Head of caudate nucleus (tissue), 42 donors: ENCODE results near the gene CCL13.
"Not testable (repeated sequence)": the region's sequence is repeated elsewhere in the genome, so short reads cannot be mapped to it uniquely, and the experiment has no call there.

Source experiments
- DNase-seq, 42 donors: peaks; one replicate each; pipeline versions ENCODE4 v3.0.0 to v3.0.0-alpha.2; 2020 to 2021; ENCODE audit warnings: mixed read lengths in 7 of 42
- intact Hi-C: fragments of 100-400 bp; cut with DNase I; formaldehyde crosslinking; loops from one replicate; pipeline ENCODE4 v1.15.0; 2022

The CCL13 gene

DNA sequence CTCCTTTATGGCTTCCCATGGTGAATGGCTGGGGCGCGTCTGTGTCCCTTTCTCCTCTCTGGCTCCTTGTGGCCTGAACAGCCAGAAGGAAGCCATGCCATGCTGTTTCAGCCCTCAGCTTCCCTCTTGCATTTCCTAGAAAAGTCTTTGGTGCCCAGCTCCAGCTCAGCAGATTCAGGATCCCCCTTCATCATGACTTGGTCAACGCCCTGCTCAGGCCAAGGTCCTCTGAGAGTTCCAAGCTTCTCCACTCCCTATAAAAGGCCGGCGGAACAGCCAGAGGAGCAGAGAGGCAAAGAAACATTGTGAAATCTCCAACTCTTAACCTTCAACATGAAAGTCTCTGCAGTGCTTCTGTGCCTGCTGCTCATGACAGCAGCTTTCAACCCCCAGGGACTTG is at the start of gene CCL13:
Gene CCL13 (plus strand): TSS at position 287 of the 400 bp plus-strand sequence. CDS start 47 bp downstream, at position 334.
- intact Hi-C loops: no loop called here
- DNase-seq: no peak

DNA sequence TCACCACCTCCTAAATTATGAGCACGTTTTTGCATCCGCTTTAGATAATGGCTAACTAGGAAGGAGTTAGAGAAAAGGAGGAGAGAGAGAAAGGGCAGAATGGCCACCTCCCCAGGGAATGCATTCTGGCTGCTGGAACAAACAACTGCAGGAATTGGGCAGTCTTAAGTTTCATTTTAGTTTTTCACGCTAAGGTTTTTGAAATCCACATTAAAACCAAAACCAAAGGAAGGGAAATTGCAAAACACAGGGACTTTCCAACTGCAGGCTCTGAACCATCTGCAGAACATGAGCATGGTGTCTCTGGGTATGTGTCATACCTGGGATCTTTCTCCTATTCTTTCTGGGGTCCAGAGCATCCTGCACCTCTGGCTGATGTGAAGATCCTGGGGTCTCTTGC is 49.2 kb upstream of the CCL13 start:
- no peak for DNase-seq
- intact Hi-C loops: no loop called here

DNA sequence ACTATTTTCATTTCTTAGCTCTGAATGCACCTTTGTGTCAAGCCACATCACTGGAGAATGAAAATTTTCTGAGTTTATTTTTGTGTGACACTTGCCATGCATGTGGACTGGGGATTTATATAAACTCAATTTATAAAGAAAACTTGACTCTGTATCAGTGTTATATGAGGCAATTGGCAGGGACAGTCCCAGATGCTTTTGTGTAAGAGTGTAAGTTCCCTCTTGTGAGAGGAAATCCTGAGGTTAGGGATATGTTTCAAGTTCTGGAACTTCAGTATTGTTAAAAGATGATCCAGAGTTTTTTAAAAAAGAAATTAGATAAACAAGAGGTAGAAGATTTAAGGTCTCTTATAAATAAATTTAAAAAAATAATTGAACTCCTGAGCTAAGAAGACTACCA is 47.9 kb upstream of the CCL13 start:
- intact Hi-C loops: no loop called here
- no peak for DNase-seq

DNA sequence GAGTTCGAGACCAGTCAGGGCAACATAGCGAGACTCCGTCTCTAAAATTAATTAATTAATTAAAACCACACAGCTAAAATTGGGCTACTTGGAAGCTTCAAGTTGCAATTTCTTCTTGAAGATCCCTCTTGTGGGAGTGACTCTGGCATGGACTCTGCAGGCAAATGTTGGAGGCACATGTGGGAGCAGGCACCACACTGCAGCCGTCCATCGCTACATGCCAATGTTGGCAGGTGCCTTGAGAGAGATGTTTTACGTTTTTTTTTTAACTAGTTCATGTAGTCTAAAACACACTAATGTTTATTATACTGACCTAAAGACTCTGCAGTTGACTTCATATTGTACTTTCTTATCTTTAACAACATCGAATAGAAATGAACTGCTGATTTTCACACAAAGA is 45.0 kb upstream of the CCL13 start:
- DNase-seq: no peak
- intact Hi-C loops: no loop called here

DNA sequence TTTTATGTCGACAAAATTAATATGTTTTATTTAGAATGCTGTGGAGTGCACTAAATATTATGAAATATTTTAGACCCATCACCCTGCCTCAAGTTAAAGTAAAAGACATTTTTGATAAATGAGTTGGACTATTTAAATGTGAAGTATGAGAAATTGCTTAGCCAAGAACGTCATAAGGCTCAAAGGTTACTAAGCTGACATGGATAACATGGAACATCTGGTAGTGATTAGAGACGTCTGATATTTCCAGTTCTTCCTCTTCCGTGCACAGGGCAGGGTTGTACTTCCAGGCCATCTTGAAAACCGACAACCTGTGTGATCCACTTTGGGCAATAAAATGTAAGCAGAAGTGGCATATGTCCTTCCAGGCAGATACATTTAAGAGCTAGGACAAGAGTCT is 44.2 kb upstream of the CCL13 start:
- intact Hi-C loops: no loop called here
- no peak for DNase-seq

GRCh38 chr17:34313164-34313563 is 43.1 kb upstream of the CCL13 start:
- intact Hi-C loops: no loop called here
- DNase-seq: no peak

- DNase-seq: no peak
- intact Hi-C loops: no loop called here
Measured at GRCh38 chr17:34314279-34314678, 42.0 kb upstream of the CCL13 start.

GRCh38 chr17:34318474-34318873 is 37.8 kb upstream of the CCL13 start:
- intact Hi-C loops: no loop called here
- no peak for DNase-seq

- DNase-seq: no peak
- intact Hi-C loops: no loop called here
Measured at GRCh38 chr17:34319039-34319483, 37.2 kb upstream of the CCL13 start, which contains the start of gene CCL8. CCL8 (plus strand) TSS chr17:34319435; CDS start chr17:34319502, 67 bp downstream.

- DNase-seq: no peak
- intact Hi-C loops: no loop called here
Measured at GRCh38 chr17:34321964-34322363, 34.3 kb upstream of the CCL13 start.

DNA sequence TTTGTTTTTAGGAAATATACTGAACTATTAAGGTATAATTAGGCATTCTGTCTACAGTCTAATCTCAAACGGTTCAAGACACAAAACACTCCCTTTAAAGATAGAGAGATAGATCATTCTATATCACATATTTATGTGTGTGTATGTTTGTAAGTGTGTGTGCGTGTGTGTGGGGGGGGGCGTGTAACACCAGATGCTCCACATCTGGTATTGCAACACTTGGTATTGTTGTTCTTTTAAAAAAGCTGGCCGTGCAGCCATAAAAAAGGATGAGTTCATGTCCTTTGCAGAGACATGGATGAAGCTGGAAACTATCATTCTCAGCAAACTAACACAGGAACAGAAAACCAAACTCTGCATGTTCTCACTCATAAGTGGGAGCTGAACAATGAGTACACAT is 28.7 kb upstream of the CCL13 start:
- intact Hi-C loops, DNase-seq: not testable (repeated sequence)

- no peak for DNase-seq
- intact Hi-C loops: no loop called here
Measured at GRCh38 chr17:34337701-34338100, 18.6 kb upstream of the CCL13 start.

- intact Hi-C loops: no loop called here
- DNase-seq: no peak
Measured at GRCh38 chr17:34339138-34339770, 17.0 kb upstream of the CCL13 start.

DNA sequence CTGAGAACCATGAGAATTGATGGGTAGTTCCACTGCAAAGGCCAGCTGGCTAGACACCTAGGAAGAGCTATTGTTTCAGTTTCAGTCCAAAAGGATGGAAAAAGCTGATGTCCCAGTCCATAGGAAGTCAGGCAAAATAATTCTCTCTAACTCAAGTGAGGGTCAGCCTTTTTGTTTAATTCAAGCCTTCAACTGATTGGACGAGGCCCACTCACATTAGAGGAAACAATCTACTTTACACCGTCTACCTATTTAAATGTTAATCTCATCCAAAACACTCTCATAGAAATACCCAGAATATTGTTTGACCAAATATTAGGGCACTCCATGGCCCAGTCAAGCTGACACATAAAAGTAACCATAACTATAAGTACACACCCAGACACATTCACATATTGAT is 14.4 kb upstream of the CCL13 start:
- intact Hi-C loops: no loop called here
- DNase-seq: no peak

DNA sequence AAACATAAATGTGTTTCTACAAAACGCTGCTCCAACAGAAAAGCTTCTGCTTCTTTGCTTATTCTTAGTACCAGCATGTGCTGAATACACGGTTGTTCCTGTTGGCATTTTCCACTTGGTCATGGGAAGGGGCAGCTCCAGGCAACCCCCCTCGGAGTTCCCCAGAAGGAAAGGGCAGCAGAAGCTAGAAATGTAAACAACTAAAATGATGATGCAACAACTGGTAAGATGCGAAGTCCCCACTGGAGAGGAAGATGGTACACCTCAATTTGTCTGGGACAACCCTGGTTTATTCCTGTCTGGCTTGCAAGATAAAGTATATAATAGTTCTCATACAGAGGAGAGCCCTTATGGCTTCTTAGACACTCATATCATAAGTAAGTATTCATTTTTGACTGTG is 9.2 kb upstream of the CCL13 start:
- no peak for DNase-seq
- intact Hi-C loops: no loop called here

DNA sequence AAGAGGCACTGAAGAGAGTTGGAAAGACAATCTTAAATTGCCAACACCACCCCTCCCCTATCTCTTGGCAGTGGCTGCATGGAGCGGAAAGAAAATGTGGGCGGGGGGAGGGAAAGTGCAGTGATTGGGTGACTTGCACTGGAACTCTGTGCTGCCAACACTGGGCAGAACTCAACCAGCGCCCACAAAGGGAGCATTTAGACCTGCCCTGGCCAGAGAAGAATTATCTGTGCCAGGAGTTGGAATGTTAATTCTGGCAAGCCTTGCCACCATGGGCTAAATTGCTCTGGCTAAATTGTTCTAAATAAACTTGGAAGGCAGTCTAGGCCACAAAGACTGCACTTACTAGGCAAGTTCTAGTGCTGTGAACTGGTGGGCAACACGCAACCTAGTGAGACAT is 6.5 kb upstream of the CCL13 start:
- DNase-seq: no peak
- intact Hi-C loops: no loop called here

DNA sequence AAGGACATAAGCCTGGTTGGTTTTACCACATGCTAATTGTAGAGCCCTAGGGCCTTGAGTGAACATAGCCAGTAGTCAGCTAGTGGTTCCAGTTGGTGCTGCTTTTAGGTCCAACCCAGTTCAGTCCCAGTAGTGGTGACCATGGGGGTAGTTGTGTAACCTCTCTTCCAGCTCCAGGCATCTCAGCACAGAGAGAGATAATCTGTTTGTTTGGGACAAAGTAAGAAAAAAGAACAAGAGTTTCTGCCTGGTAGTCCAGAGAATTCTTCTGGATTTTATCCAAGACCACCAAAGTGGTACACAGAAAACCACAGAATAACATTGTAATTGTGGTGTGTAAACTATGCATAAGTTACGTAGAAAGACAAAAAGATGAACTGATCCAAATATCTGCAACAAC is 5.2 kb upstream of the CCL13 start:
- no peak for DNase-seq
- intact Hi-C loops: no loop called here

DNA sequence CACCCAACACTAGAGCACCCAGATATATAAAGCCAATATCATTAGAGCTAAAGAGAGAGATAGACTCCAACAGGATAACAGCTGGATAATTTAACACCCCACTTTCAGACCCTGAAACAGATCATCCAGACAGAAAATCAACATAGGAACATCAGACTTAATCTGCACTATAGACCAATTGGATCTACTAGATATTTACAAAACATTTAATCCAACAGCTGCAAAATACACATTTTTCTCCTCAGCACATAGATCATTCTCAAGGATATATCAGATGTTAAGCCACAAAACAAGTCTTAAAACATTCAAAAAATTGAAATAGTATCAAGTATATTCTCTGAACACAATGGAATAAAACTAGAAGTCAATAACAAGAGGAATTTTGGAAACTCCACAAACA is 4.1 kb upstream of the CCL13 start:
- no peak for DNase-seq
- intact Hi-C loops: no loop called here

DNA sequence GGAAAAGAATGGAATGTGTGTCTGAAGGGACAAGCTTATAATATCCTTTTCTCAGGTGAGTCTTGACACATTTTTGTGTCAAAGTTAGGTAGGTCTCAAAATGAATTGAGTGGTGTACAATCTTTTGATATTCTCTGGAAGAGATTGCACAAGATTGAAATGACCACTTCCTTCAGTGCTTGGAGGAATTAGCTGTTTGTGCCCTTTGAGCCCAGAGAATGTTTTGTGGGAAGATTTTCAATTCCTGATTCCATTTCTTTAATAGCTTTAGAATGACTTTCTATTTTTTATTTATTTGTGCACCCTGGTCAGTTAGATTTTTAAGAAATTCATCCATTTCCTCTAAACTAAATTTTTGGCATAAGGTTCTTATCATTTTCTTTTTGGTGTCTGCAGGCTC is 1.6 kb upstream of the CCL13 start:
- intact Hi-C loops: no loop called here
- DNase-seq: no peak

- no peak for DNase-seq
- intact Hi-C loops: no loop called here
Measured at GRCh38 chr17:34357398-34357797, 1.1 kb downstream of the CCL13 start.

DNA sequence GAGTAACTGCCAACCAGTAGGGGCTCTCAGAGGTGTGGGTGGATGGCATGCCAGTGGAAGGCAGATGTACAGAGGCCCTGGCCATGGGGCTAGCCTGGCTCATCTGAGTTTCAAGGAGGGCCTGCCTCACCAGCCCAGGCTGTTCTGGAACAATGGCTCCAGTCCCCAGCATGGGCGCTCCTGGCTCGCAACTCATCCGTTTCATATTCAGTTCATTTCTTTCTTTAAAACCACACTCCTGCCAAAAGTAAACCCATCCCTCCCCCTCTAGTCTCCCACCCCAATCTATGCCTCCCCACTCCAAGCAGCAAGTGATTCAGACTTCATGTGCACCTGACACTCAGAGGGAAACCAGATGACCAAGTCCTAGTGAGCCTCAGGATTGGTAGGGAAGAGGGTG is 2.4 kb downstream of the CCL13 start:
- DNase-seq: no peak
- intact Hi-C loops: no loop called here
